Measurements from ENCODE around the gene SYT15.
"Not testable (repeated sequence)": the region's sequence is repeated elsewhere in the genome, so short reads cannot be mapped to it uniquely, and the experiment has no call there.

The SYT15 gene

DNA sequence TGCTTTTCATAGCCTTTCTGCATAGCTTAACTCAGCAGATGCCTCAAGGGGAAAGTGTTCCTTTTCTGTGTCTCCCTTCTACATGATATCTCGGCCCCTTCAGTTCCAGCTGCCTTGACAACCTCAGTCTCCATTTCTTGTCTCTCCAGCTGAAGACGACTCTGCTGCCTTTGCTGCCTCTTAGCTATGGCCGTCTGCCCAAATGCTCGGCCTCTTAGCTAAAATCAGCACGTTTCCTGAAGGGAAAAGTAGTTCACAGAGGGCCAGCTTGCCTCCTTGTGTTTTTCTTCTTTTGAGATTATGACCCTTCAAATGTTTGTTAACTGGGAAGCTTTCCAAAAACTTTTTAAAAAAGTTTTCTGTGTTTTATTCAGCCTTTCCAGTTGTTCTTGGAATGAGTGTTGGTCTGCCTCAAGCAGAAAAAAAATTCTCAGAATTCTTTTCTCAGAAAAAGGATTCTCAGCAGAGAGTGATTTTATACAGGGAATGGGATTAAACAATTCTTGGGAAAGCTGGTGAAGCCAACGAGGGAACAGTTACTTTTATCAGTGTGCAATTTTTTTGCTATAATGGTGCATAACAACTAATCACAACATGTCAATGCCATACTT, 15.6 kb downstream of the SYT15 start:
- not testable (repeated sequence) for DNase-seq

DNA sequence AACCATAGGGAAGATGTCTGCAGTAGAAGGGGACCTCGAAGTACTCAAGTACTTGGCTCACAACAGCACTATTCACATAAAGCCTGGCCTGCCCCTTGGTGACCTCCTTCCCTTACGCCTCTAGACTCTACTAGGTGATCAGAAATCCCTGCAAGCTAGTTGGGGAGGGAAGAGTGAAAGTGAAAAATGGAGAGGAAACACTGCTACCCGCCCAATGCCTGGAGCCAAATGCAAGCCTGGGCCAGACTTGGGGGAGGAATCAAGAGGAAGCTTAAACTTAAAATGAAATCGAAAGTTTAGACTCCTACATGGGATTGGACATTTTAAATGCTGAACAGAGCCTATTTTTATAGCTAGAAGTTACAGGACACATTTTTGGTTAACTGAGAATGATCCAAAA, 17.6 kb downstream of the SYT15 start:
- not testable (repeated sequence) for DNase-seq

DNA sequence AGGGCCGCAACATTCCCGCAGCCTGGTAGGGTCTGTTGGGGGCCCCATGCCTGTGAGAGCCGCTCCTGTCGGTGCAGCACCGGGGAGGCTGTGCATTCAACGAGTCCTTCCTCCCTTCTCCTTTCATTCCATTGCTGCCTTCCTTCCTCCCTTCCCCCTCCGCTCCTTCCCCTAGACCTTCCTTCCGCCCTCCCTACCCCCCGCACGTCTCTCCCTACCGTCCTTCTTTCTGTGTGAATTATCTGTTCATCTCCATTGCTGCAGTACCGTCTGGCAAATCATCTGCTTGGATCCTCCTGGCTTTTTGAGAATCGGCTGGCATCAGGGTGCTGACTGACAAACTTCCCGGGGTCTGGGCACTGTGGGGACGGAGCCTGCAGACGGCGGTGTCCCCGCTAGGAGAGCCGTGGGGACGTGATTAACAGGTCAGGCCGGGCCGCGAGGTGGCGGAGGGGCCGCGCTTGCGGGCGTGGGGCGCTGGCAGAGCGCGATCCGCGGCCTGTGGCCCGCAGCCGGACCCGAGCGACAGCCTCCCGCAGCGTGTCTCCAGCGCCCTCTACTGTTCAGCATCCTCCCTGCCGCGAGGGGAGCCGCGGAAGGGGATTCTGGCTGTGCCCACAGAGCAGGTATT, 18.8 kb downstream of the SYT15 start:
- not testable (repeated sequence) for DNase-seq

DNA sequence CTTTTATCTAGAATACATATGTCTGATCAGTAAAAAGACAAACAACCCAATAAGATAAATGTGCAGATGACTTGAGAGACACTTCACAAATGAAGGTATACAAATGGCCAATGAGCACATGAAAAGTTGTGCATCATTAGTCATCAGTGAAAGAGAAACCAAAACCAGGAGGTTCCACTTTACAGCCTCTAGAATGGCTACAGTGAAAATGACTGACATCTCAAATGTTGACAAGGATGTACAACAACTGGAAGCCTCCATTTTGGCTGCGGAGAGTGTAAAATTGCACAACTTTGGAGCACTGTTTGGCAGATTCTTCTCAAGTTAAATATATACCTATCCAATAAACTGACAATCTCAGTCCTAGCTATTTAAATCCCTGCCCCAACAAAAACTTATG, 21.6 kb downstream of the SYT15 start:
- DNase-seq, result not testable (repeated sequence)

DNA sequence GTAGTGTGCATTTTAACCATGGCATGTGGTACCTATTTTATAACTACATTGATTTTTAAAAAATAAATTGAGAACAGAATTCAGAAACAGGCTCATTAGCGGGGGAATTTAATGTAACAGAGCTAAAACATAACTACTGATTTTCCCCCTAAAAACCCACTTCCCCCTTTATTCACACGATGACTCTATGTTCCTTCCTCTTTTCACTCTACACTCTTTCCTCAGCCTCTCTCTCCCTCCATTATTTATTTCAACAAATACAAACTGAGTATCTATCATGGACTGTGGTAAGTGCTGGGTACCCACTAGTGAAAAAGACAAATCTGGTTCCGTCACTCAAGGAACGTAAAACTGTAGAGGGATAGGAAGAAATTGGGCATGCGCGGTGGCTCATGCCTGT, 36.6 kb downstream of the SYT15 start:
- DNase-seq, result not testable (repeated sequence)

DNA sequence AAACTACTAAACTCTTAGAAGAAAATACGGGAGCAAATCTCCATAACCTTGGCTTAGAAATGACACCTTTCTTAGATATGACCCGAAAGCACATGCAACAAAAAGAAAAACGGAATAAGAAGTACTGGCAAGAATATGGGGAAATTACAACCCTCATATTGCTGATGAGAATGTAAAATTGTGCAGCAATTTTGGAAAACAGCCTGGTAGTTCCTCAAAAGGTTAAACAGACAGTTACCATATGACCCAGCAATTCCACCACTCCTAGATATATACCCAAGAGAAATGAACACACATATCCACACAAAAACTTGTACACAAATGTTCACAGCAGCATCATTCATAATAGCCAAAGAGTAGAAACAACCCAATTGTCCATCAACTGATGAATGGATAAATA, 37.3 kb downstream of the SYT15 start:
- DNase-seq, result not testable (repeated sequence)

DNA sequence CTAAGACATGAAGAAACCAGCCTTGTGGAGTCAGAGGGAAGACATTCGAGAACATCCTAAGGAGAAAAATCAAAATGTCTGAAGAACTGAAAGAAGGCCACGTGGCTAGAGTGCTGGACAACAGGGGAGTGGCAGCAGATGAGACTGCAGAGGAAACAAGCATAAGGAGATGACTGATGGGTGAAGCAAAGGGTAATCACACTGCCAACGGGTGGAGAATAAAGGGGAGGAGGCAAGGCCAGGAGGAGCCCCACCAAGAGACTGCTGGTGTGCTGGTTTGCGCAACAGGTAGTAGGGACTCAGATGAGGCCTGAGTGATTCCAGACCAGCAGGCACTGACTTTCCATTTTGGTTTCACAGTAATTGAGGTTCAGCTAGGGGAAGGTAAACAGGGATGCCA, 38.2 kb downstream of the SYT15 start:
- not testable (repeated sequence) for DNase-seq

DNA sequence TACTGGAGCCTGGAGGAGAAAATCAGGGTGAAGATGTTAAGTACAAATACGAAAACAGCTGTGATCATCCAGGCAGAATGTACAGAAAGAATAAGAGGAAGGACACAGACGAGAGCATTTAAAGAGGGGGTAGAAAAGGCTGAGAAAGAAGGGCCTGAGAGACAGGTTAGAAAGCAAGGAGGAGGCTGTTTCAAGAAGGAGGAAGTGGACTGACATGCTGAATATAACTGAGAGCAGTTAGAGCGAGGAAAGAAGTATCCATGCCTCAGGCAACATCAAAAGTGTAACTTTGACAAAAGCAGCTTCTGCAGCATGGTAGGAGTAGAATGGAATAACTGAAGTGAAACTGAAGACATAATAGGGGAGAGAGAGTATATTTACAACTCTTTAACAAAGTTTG, 39.0 kb downstream of the SYT15 start:
- not testable (repeated sequence) for DNase-seq

DNA sequence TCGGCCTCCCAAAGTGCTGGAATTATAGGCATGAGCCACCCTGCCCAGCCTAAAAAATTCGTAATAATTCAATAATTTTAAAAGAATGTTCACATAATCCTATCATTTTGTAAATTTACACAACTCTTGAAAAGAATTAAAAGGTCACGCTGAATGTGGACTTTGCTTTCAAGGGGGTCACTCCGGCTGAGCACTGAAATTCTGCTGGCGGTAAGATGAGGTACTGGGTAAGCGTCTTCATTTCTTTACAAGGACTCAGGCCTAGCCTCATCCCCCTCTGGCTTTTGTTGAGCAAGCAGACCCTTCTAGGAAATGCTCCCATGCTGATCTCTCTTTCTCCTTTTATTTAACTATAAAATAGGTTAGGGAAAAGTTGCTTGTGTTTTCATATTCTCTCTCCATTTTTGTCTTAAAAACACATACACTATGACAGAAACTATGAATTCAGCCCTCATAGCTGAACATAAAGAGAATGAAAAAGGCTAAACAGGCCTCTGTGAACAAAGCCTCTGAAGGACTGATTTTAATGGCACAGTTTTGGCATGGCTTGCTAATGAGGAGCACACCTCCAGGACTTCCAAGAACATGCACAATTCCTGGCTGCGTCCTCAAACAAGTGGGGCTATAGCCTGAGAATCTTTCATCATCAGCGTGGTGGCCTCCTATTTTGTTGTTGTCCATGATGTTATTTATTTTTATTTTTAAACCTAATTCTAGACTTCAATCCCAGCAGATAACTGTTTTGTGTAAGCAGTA, 45.1 kb downstream of the SYT15 start:
- not testable (repeated sequence) for DNase-seq

DNA sequence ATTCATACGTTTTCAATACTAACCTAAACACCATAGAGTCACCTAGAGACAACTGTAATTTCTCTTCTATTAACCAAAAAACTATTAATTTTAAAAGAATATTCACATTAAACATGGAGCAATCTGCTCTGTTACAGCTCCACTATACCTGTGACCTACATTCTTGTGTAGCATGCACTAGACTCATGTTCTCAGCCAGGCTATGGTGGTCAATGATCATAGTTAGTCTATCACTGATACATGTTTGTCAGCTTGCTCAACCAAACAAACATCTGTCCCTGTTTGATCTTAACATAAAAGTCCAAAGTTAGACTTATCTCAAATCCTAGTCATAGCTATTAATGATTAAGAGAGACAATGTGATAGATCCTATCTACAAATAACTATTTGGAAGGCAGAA, 50.9 kb downstream of the SYT15 start:
- not testable (repeated sequence) for DNase-seq

DNA sequence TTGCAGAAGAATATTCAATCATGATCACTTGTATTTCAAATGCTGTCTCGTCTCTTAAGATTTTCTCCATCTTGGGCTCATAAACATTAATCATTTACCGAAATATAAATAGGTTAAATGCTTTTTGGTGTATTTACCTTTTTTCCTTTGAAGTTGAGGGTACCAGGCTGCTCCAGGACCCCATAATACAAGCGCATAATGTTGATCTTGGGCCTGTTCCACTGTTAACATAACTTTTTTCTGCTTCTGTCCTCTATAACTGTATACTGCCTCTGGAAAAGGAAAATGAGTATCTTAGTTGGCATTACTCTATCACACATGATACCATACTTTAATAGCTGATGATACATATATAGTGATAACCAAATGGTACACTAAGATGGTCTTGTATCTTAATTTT, 51.9 kb downstream of the SYT15 start:
- DNase-seq, result not testable (repeated sequence)

DNA sequence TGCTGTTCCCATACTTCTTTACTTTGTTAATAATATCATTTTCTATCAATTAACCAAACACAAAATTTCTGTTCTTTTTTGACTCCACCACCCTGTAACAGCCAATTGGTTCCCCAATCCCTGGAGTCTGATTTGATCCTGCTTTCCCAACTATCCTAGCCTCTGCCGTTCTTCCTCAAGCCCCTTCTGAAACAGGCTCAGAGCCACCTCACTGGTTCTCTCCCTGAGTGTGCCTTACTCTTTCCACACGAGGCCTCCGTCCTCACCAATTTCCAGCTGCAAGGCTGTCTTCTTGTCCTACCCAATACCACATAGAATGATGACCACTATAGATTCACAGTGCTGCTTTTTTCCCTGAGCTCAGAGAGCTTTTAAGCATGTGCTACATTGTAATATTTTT, 52.8 kb downstream of the SYT15 start:
- not testable (repeated sequence) for DNase-seq

DNA sequence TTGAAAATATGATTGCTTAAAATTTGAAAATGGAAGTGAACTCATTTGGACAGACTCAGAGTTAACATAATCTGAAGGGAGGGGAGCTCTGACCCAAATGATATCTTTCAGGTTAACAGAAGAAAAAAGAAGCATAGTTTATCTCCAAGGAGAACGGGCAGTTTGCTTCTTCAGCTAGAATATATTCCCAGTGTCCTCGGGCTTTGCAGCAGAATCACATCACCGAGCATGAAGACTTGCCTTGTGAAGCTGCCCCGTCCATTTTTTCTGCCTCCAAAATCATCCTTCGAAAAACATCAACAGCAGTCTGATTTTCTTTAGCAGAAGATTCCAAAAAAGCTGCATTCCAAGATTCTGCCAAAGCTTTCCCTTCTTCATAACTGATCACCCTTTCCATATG, 55.8 kb downstream of the SYT15 start:
- not testable (repeated sequence) for DNase-seq

DNA sequence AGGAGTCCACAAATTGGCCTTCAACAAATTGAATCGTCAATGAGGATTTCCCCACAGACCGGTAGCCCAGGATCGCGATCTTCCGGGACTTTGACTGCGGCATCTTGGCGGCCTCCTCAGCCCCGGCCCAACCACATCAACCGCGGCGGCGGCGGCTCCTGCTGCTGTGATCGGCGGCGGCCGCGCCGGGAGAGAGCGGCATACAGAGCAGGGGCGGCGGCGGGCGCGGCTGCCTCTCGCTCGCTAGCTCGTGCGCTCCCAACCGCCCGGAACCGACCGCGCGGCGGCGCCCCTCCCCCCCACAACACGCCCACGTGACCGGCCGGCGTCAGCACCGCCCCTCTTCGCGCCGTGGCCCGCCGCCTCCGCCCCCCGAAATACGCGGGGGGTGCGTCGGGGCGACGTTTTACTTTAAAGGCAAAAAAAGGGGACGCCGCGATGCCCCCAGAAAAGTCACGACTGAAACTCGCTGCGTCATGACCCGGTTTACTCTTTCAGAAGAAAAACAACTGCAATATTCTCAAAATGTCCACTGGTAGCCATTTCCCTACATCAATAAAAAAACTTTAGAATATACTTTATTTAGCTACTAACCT, 56.5 kb downstream of the SYT15 start:
- not testable (repeated sequence) for DNase-seq

DNA sequence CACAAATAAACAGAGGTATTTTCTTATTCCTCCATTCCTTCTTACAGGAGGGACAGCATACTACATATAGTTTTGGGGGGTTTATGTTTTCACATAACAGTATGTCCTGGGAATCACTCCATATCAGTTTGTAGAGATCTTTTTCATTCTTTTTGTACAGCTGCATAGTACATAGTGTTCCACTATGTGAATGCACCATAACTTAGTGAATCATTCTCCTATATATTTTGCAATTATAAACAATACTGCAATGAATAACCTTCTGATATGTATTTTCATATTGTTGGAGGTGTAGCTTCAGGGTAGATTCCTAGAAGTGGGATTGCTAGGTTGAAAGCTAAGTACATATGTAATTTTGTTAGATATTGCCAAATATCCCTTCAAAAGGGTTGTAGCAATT, 61.1 kb downstream of the SYT15 start:
- not testable (repeated sequence) for DNase-seq
